Measurements from ENCODE around the gene CBLB. TPM values are rescaled to one million over a fixed set of nuclear protein-coding genes. Genes with fewer than 3 reads are reported as not detected.

CBLB gene
- total RNA-seq, 2 donors from 2014 or later = 20.2 to 34.5 TPM

DNA sequence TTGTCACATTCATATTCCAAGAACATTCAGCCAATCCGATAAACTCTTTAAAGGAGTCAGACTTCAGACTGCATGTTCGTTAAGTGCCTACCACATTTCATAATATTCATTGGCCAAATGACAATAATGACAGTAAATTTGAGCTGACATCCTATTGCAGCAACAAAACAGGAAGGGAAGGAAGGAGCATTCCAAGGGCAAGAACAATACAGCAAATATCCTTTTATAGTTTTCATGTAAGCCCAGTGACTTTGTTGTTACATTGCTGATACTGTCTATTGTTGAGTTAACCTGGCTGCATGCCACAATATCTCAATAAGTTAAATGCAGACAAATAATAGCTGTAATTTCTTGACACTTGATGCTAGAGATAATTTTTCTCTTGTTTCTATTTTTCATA is 16.4 kb upstream of the CBLB start:
- Histone ChIP-seq H3K4me1 (no peaks in the 10 kb centered on the region), H3K9ac (ENCODE audit: low read depth in 2 of 2, low read length in 2 of 2) (no peak overlapping the region), H3K27ac (no peak overlapping the region), H3K27me3 (no peaks in the 10 kb centered on the region), H3K36me3 (no peaks in the 10 kb centered on the region), H3K9me3 (no peaks in the 10 kb centered on the region), H3K4me3 (no peak overlapping the region)
- intact Hi-C loops (cut with DNase I) = no loop called here
- TF ChIP-seq, protein P1, sequence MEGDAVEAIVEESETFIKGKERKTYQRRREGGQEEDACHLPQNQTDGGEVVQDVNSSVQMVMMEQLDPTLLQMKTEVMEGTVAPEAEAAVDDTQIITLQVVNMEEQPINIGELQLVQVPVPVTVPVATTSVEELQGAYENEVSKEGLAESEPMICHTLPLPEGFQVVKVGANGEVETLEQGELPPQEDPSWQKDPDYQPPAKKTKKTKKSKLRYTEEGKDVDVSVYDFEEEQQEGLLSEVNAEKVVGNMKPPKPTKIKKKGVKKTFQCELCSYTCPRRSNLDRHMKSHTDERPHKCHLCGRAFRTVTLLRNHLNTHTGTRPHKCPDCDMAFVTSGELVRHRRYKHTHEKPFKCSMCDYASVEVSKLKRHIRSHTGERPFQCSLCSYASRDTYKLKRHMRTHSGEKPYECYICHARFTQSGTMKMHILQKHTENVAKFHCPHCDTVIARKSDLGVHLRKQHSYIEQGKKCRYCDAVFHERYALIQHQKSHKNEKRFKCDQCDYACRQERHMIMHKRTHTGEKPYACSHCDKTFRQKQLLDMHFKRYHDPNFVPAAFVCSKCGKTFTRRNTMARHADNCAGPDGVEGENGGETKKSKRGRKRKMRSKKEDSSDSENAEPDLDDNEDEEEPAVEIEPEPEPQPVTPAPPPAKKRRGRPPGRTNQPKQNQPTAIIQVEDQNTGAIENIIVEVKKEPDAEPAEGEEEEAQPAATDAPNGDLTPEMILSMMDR (IDR thresholded peaks at IDR 0.05) = no peak
- DNase-seq = no peak

GRCh38 chr3:105883798-105884377 is 15.1 kb upstream of the CBLB start:
- intact Hi-C loops (cut with DNase I) = no loop called here
- H3K27ac ChIP-seq = no peak overlapping the region
- no peaks in the 10 kb centered on the region for H3K4me1 ChIP-seq
- no peaks in the 10 kb centered on the region for H3K36me3 ChIP-seq
- DNase-seq = no peak
- no peak overlapping the region for H3K4me3 ChIP-seq
- no peaks in the 10 kb centered on the region for H3K27me3 ChIP-seq
- no peak overlapping the region for H3K9ac ChIP-seq (ENCODE audit: low read depth in 2 of 2, low read length in 2 of 2)
- no peaks in the 10 kb centered on the region for H3K9me3 ChIP-seq
- TF ChIP-seq, protein P1 (IDR thresholded peaks at IDR 0.05) = no peak

DNA sequence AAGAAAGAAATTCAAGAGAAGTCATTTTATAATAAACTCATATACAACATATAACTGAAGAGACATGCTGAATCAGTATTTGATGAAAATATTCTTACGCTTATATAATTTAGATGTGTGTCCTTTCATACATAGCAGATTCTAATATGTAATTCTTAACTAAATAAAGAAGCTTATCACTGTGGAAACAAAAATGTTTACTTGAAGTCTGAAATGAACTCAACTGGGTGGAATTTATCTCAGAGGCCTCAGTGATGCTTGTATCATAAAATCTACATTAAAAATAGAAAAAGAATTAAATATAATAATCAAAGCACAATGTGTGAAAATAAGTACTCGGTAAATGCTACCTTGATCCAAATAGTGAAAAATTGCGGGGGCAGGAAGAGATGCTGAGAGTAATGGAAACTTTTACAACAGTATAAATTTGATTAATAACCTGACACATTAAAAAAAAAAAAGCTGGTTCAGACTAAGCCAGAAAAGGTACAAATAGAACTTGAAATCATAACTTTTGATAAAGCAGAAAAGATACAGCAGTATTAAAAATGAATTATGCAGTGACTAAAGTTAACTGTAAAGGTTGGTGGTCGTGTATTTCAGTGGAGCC is 12.0 kb upstream of the CBLB start:
- Histone ChIP-seq H3K27me3 (no peaks in the 10 kb centered on the region), H3K4me1 (no peaks in the 10 kb centered on the region), H3K9ac (ENCODE audit: low read depth in 2 of 2, low read length in 2 of 2) (no peak overlapping the region), H3K36me3 (no peaks in the 10 kb centered on the region), H3K9me3 (no peaks in the 10 kb centered on the region), H3K27ac (no peak overlapping the region), H3K4me3 (no peak overlapping the region)
- intact Hi-C loops (cut with DNase I) = no loop called here
- no peak for DNase-seq
- TF ChIP-seq, protein P1 (IDR thresholded peaks at IDR 0.05) = no peak

GRCh38 chr3:105878061-105878460 is 9.2 kb upstream of the CBLB start:
- no peaks in the 10 kb centered on the region for H3K27me3 ChIP-seq
- no peak overlapping the region for H3K27ac ChIP-seq
- TF ChIP-seq, protein P1 (IDR thresholded peaks at IDR 0.05) = no peak
- no peaks in the 10 kb centered on the region for H3K36me3 ChIP-seq
- H3K4me3 ChIP-seq = no peak overlapping the region
- intact Hi-C loops (cut with DNase I) = no loop called here
- H3K4me1 ChIP-seq = no peaks in the 10 kb centered on the region
- no peaks in the 10 kb centered on the region for H3K9me3 ChIP-seq
- H3K9ac ChIP-seq (ENCODE audit: low read depth in 2 of 2, low read length in 2 of 2) = no peak overlapping the region
- no peak for DNase-seq

GRCh38 chr3:105877336-105877910 is 8.6 kb upstream of the CBLB start:
- Histone ChIP-seq H3K4me3 (no peak overlapping the region), H3K27ac (peak overlapping the region; percentile 35)
- intact Hi-C loops (cut with DNase I) = no loop called here

More at GRCh38 chr3:105877336-105877910, 8.6 kb upstream of the CBLB start:
- H3K4me1 ChIP-seq = no peaks in the 10 kb centered on the region
- no peaks in the 10 kb centered on the region for H3K36me3 ChIP-seq
- no peak for DNase-seq
- no peak overlapping the region for H3K9ac ChIP-seq (ENCODE audit: low read depth in 2 of 2, low read length in 2 of 2)
- no peaks in the 10 kb centered on the region for H3K9me3 ChIP-seq
- no peaks in the 10 kb centered on the region for H3K27me3 ChIP-seq
- TF ChIP-seq, protein P1 (IDR thresholded peaks at IDR 0.05) = no peak

Data from colonic mucosa (tissue), 4 donors.